ENCODE data around the gene PRICKLE2.
A peak's percentile ranks its signal among the peaks of the same experiment; 100 is the strongest.

Gene PRICKLE2

GRCh38 chr3:64187065-64187959 lies 38.0 kb downstream of the PRICKLE2 start:
- DNase-seq = peak; percentile 83

GRCh38 chr3:64186667-64187064 lies 38.6 kb downstream of the PRICKLE2 start:
- DNase-seq = no peak

DNA sequence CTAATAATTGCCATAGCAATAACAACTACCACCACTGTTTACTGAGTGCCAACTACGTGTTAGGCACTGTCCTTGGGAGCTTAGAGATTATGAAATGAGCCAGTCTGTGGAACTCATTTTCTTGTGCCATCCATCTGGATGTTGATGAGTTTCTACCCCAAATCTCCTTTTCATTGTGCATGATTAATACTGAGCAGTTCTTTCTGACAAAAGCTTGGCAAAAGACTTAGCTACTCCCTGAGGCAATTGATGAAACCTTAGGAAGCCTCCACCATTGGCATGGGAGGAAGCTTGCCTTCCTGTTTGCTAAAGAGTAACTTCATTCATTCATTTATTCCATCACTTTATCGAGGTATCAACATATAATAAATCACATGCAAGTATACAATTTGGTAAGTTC lies 39.8 kb downstream of the PRICKLE2 start:
- no peak for DNase-seq

DNA sequence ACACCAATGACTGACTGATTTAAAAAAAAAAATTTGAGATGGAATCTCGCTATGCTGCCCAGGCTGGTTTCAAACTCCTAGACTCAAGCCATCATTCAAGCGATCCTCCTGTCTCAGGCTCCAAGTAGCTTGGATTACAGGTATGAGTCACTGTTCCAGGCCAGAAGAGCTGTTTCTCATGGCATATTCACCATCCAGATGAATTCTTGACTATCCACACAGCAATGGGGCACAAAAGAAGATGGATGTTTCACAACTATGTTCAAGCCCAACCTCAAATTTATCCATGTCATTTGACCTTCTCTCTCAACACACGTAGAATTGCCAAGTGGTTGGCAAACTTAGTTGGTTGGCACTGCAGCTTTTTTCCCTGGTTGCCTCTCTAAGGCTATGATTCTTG lies 40.6 kb downstream of the PRICKLE2 start:
- no peak for DNase-seq

GRCh38 chr3:64179860-64180259 lies 45.4 kb downstream of the PRICKLE2 start:
- DNase-seq = no peak

- no peak for DNase-seq
Measured at GRCh38 chr3:64179249-64179648, 46.0 kb downstream of the PRICKLE2 start.

DNA sequence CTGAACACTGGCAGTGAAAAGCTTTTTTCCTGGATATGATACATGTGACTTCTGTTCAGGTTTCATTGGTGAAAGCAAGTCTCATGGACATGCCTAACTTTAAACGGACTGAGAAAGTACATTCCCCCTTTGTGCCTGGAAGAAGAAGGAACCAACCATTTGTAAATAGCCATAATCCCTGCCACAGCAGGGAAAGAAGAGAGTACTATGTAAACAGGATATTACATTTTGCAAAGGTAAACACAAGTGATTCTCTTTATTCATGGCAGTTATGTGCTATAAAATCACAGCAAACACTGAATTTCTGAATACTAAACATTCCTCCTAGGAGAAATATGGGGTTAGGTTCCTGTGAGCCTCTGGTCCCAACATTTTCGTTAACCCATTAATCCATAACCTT lies 46.8 kb downstream of the PRICKLE2 start:
- no peak for DNase-seq

GRCh38 chr3:64176461-64176996 lies 48.7 kb downstream of the PRICKLE2 start:
- no peak for DNase-seq

GRCh38 chr3:64174328-64174727 lies 50.9 kb downstream of the PRICKLE2 start:
- no peak for DNase-seq

- DNase-seq = no peak
Measured at GRCh38 chr3:64173563-64173962, 51.7 kb downstream of the PRICKLE2 start.

GRCh38 chr3:64170270-64170669 lies 55.0 kb downstream of the PRICKLE2 start:
- no peak for DNase-seq

DNA sequence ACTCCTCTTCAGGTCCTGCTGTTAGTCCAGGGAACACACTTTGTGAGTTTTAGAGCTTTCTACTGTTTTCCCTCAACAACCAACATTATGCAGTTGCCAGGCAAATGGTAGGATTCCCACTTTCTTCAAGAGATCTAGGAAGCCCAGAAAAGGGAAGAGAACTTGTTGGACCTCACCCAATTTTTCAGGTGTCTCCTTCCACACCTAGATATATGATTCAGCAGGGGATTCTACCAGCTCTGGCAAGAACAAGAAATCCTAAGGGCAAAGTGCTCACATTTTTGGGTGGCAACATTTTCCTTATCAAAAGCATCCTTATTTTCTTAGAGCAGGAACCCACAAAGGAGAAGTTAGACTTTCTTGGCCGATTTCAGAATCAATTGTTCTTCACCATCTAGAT lies 57.4 kb downstream of the PRICKLE2 start:
- DNase-seq = no peak

DNA sequence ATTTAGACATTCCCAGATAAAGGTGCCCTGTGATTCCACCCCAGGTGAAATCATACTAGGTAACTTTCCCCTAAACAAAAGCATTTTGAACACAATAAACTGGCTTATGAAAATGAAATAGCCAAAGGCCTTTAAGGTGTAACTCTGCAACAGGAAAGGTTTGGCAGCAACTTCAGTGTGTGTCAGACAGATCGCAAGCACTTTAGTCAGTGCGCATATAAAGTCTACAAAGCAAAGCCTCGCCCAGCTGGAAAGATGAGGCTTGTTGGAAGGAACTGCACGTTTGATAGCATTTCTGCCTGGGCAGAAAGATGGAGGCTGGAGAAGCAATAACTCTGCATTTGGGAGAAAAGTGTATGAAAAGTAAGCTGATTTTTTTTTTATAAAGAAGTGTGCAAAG lies 57.9 kb downstream of the PRICKLE2 start:
- no peak for DNase-seq

- no peak for DNase-seq
Measured at GRCh38 chr3:64166584-64167162, 58.6 kb downstream of the PRICKLE2 start.

DNA sequence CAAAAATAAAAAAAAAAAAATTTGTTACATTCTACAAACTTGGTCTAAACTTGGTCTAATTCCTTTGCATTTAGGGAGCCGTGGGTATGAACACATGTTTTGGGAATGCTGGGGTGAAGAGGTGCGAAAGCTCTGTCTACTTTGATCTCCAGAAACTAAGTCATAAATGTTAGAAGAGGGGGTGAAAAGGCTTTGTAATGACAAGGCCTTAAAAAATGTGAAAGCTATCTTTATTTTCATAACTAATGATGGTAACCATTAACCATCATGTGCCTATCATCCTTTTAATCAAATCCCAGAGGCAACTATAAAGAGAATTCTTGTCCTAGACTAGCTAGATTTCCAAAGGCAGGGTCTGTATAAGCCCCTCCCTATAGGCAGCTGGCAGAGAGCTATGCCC lies 60.9 kb downstream of the PRICKLE2 start:
- DNase-seq = no peak

GRCh38 chr3:64163755-64164148 lies 61.5 kb downstream of the PRICKLE2 start:
- DNase-seq = peak; percentile 11

GRCh38 chr3:64163019-64163754 lies 62.1 kb downstream of the PRICKLE2 start:
- peak; percentile 66 for DNase-seq

- no peak for DNase-seq
Measured at GRCh38 chr3:64161481-64161952, 63.7 kb downstream of the PRICKLE2 start.

DNA sequence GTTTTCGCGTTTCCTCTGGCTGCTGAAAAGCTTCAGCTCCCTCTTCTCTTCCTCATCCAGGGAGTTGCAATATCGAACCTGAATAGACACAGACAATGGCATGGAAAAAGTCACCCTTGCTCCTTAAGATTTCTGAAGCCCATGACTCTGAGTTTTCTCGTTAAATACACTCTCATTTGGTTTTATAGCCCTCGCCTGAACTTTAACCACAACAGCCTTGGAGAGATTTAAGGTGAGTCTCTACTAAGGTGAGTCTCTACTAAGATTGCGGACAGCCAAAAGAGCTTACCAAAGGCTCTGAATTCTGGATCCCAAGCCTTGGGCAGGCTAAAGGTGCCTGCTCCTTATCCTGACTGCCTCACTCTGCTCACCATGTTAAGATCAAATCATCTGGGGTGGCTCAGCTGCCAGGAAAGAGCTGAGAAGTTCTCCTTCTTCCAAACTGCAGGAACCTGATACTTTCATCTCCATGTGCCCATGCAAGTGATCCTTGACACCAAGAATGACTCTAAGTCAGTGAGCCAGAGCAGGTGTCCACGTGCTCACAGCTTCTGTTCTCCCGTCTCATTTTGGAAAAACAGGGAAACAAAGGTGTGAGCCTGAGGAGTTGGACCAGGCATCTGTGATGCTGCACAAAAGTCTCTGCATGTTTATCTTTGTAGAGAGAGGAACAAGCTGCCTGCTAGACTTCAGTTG lies 65.1 kb downstream of the PRICKLE2 start:
- DNase-seq = no peak

GRCh38 chr3:64158334-64158733 lies 66.9 kb downstream of the PRICKLE2 start:
- DNase-seq = no peak

GRCh38 chr3:64157150-64158035 lies 67.9 kb downstream of the PRICKLE2 start:
- no peak for DNase-seq

DNA sequence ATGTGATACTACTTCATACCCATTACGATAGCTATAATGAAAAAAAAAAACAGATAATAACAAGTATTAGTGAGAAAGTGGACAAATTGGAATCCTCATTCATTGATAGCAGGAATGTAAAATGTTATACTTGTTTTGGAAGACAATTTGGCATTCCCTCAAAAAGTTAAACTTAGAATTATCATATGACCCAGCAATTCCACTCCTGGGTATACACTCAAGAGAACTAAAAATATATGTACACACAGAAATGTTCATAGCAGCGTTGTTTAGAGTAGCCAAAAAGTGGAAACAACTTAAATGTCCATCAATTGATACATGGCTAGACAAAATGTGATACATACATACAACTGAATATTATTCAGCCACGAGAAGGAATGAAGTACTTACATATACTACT lies 69.9 kb downstream of the PRICKLE2 start:
- DNase-seq = no peak

All from SHP77 treated with DMSO at 0.1 percent for 48 hours (cell line).